ENCODE data around the gene OPCML. TPM values are rescaled to one million over a fixed set of nuclear protein-coding genes. Genes with fewer than 3 reads are reported as not detected.

OPCML gene
- total RNA-seq, 1 experiment from 2014 or later, result 0.13 TPM

GRCh38 chr11:133232665-133233064 is 299.6 kb downstream of the OPCML start:
- ChIA-PET POLR2A (ENCODE audit: low non-redundant PET) (no interaction called here), CTCF (no interaction called here)
- peaks cover 8% of the 10 kb centered on the region for H3K9me3 ChIP-seq (ENCODE audit: low read depth, low read length, poor library complexity, severe bottlenecking)
- TF ChIP-seq CTCF (conservative IDR thresholded peaks at IDR 0.05; ENCODE audit: low read depth, low read length) (no peak), EZH2 (IDR thresholded peaks at IDR 0.05; ENCODE audit: borderline replicate concordance, low read depth, low read length, poor library complexity, severe bottlenecking) (no peak)
- DNase-seq (ENCODE audit: low spot score), result no peak
- intact Hi-C loops (cut with micrococcal nuclease; ENCODE audit: unreplicated experiment), result no loop called here
- BruUV-seq (replicated peaks), result no TSS peak
- H3K4me3 ChIP-seq (ENCODE audit: low read depth, low read length, poor library complexity, severe bottlenecking), result no peak overlapping the region
- no peaks in the 10 kb centered on the region for H3K4me1 ChIP-seq (ENCODE audit: insufficient read depth, low read length, poor library complexity, severe bottlenecking)
- H3K27ac ChIP-seq (ENCODE audit: low read depth, low read length, poor library complexity, severe bottlenecking), result no peak overlapping the region
- peaks cover 14% of the 10 kb centered on the region for H3K27me3 ChIP-seq (replicated peaks; ENCODE audit: insufficient read depth, low read depth, low read length, poor library complexity)
- no peaks in the 10 kb centered on the region for H3K36me3 ChIP-seq (ENCODE audit: insufficient read depth, low read length, poor library complexity, severe bottlenecking)

GRCh38 chr11:133230431-133230830 is 301.9 kb downstream of the OPCML start:
- no peaks in the 10 kb centered on the region for H3K36me3 ChIP-seq (ENCODE audit: insufficient read depth, low read length, poor library complexity, severe bottlenecking)
- no peak overlapping the region for H3K4me3 ChIP-seq (ENCODE audit: low read depth, low read length, poor library complexity, severe bottlenecking)
- H3K4me1 ChIP-seq (ENCODE audit: insufficient read depth, low read length, poor library complexity, severe bottlenecking), result no peaks in the 10 kb centered on the region
- ChIA-PET POLR2A (ENCODE audit: low non-redundant PET) (no interaction called here), CTCF (no interaction called here)
- TF ChIP-seq EZH2 (IDR thresholded peaks at IDR 0.05; ENCODE audit: borderline replicate concordance, low read depth, low read length, poor library complexity, severe bottlenecking) (no peak), CTCF (conservative IDR thresholded peaks at IDR 0.05; ENCODE audit: low read depth, low read length) (no peak)
- no TSS peak for BruUV-seq (replicated peaks)
- no peak for DNase-seq (ENCODE audit: low spot score)
- peaks cover 9% of the 10 kb centered on the region for H3K9me3 ChIP-seq (ENCODE audit: low read depth, low read length, poor library complexity, severe bottlenecking)
- H3K27ac ChIP-seq (ENCODE audit: low read depth, low read length, poor library complexity, severe bottlenecking), result no peak overlapping the region
- H3K27me3 ChIP-seq (replicated peaks; ENCODE audit: insufficient read depth, low read depth, low read length, poor library complexity), result peaks cover 14% of the 10 kb centered on the region
- intact Hi-C loops (cut with micrococcal nuclease; ENCODE audit: unreplicated experiment), result no loop called here

DNA sequence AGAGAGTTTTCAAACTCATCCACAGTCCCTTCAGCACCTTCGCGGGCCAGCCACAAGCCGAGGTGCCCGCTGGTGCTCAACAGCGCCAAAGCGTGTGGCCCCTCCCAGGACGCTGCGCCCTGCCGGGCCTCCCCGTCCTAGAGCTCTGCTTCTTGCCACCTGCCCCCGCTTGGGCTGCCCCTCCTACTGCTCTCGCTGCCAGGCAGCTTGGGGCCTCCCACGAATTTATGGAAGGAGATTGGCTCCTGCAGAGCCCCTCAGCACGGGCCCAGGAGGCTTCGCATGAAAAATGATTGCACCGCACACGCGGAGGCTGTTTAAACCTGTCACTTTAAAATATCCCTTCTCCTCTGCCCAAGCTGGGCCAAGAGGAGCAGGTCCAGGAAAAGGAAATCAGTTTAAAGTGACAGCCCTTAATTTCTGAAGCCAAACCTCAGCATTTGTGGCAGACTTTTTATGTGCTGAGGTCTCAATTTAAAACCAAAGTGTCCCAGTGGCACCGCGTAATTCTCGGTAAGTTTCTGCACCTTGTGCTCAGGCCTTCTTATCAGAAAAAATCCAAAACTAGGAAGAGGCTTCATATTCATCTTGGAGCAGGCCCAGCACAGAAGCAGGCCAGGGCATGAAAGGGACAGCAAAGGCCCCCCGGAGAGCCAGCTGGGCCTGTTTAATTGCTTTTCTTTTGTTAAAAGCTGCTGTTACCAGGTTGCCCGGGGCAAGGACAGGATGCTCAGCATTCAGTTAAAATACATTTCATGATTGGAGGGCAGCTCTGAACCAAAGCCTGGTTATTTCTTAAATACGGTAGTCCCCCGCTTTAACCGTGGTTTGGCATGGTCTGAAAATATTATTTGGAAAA is 303.6 kb downstream of the OPCML start:
- TF ChIP-seq EZH2 (IDR thresholded peaks at IDR 0.05; ENCODE audit: borderline replicate concordance, low read depth, low read length, poor library complexity, severe bottlenecking) (no peak), CTCF (conservative IDR thresholded peaks at IDR 0.05; ENCODE audit: low read depth, low read length) (no peak)
- peaks cover 14% of the 10 kb centered on the region for H3K9me3 ChIP-seq (ENCODE audit: low read depth, low read length, poor library complexity, severe bottlenecking)
- peaks cover 16% of the 10 kb centered on the region for H3K27me3 ChIP-seq (replicated peaks; ENCODE audit: insufficient read depth, low read depth, low read length, poor library complexity)
- H3K36me3 ChIP-seq (ENCODE audit: insufficient read depth, low read length, poor library complexity, severe bottlenecking), result no peaks in the 10 kb centered on the region
- H3K4me3 ChIP-seq (ENCODE audit: low read depth, low read length, poor library complexity, severe bottlenecking), result no peak overlapping the region
- BruUV-seq (replicated peaks), result no TSS peak
- ChIA-PET POLR2A (ENCODE audit: low non-redundant PET) (no interaction called here), CTCF (no interaction called here)
- DNase-seq (ENCODE audit: low spot score), result no peak
- no peaks in the 10 kb centered on the region for H3K4me1 ChIP-seq (ENCODE audit: insufficient read depth, low read length, poor library complexity, severe bottlenecking)
- intact Hi-C loops (cut with micrococcal nuclease; ENCODE audit: unreplicated experiment), result no loop called here
- no peak overlapping the region for H3K27ac ChIP-seq (ENCODE audit: low read depth, low read length, poor library complexity, severe bottlenecking)

All from A673 (cell line).